ENCODE results near the gene TET3.

The TET3 gene

GRCh38 chr2:73947412-73948018 is 37.2 kb upstream of the TET3 start:
- H4K8ac ChIP-seq (ENCODE audit: low read depth, low read length), result no peak overlapping the region
- no peak overlapping the region for H3K27ac ChIP-seq (ENCODE audit: low read depth, low read length)
- H3K4ac ChIP-seq (ENCODE audit: low read depth, low read length), result no peak overlapping the region
- H4K5ac ChIP-seq (ENCODE audit: low read length), result no peak overlapping the region
- H3K56ac ChIP-seq (ENCODE audit: low read length), result no peak overlapping the region
- peaks cover 14% of the 10 kb centered on the region for H3K79me1 ChIP-seq (ENCODE audit: low read length)
- peaks cover 9% of the 10 kb centered on the region for H3K36me3 ChIP-seq (ENCODE audit: control insufficient read depth, insufficient read depth, low read length)
- H2AK5ac ChIP-seq (ENCODE audit: low read length), result no peak overlapping the region
- H3K4me1 ChIP-seq (ENCODE audit: control insufficient read depth, low read depth, low read length), result no peaks in the 10 kb centered on the region
- H2BK15ac ChIP-seq (replicated peaks; ENCODE audit: low read depth), result no peak overlapping the region
- no peak overlapping the region for H3K23ac ChIP-seq (ENCODE audit: low read length)
- peaks cover 9% of the 10 kb centered on the region for H3K79me2 ChIP-seq (ENCODE audit: control insufficient read depth, insufficient read depth, low read length)
- H3K4me2 ChIP-seq (ENCODE audit: low read length), result no peak overlapping the region
- no peak overlapping the region for H3K18ac ChIP-seq (ENCODE audit: low read length)
- H3K9ac ChIP-seq (ENCODE audit: low read length), result no peak overlapping the region
- H2BK120ac ChIP-seq (ENCODE audit: low read depth, low read length), result no peak overlapping the region
- no CpG with 5 or more reads among the region's 5 CpGs for WGBS (ENCODE audit: extremely low coverage, insufficient coverage, low lambda C conversion rate)
- no peaks in the 10 kb centered on the region for H3K27me3 ChIP-seq (ENCODE audit: insufficient read depth, low read length, poor library complexity)
- DNase-seq, result no peak
- H2BK5ac ChIP-seq (ENCODE audit: low read length), result no peak overlapping the region
- H3K4me3 ChIP-seq (ENCODE audit: low read length), result no peak overlapping the region

- Histone ChIP-seq H3K79me2 (ENCODE audit: control insufficient read depth, insufficient read depth, low read length) (peaks cover 6% of the 10 kb centered on the region), H4K5ac (ENCODE audit: low read length) (no peak overlapping the region), H3K27me3 (ENCODE audit: insufficient read depth, low read length, poor library complexity) (no peaks in the 10 kb centered on the region), H3K56ac (ENCODE audit: low read length) (no peak overlapping the region), H3K36me3 (ENCODE audit: control insufficient read depth, insufficient read depth, low read length) (peaks cover 11% of the 10 kb centered on the region), H3K18ac (ENCODE audit: low read length) (no peak overlapping the region), H2AK5ac (ENCODE audit: low read length) (no peak overlapping the region), H2BK120ac (ENCODE audit: low read depth, low read length) (no peak overlapping the region), H2BK5ac (ENCODE audit: low read length) (no peak overlapping the region), H3K4me1 (ENCODE audit: control insufficient read depth, low read depth, low read length) (no peaks in the 10 kb centered on the region), H3K9ac (ENCODE audit: low read length) (no peak overlapping the region), H4K8ac (ENCODE audit: low read depth, low read length) (no peak overlapping the region), H3K23ac (ENCODE audit: low read length) (no peak overlapping the region), H3K4me3 (ENCODE audit: low read length) (no peak overlapping the region), H2BK15ac (replicated peaks; ENCODE audit: low read depth) (no peak overlapping the region), H3K79me1 (ENCODE audit: low read length) (peaks cover 13% of the 10 kb centered on the region), H3K27ac (ENCODE audit: low read depth, low read length) (no peak overlapping the region), H3K4me2 (ENCODE audit: low read length) (no peak overlapping the region), H3K4ac (ENCODE audit: low read depth, low read length) (no peak overlapping the region)
- no peak for DNase-seq
Measured at GRCh38 chr2:73949802-73950201, 34.9 kb upstream of the TET3 start.

- no peak overlapping the region for H2BK15ac ChIP-seq (replicated peaks; ENCODE audit: low read depth)
- no peak for DNase-seq
- no peak overlapping the region for H3K56ac ChIP-seq (ENCODE audit: low read length)
- H3K27ac ChIP-seq (ENCODE audit: low read depth, low read length), result no peak overlapping the region
- H2BK120ac ChIP-seq (ENCODE audit: low read depth, low read length), result no peak overlapping the region
- no CpG with 5 or more reads among the region's 12 CpGs for WGBS (ENCODE audit: extremely low coverage, insufficient coverage, low lambda C conversion rate)
- no peaks in the 10 kb centered on the region for H3K4me1 ChIP-seq (ENCODE audit: control insufficient read depth, low read depth, low read length)
- H3K27me3 ChIP-seq (ENCODE audit: insufficient read depth, low read length, poor library complexity), result no peaks in the 10 kb centered on the region
- H3K79me1 ChIP-seq (ENCODE audit: low read length), result peaks cover 10% of the 10 kb centered on the region
- no peak overlapping the region for H3K23ac ChIP-seq (ENCODE audit: low read length)
- H3K4me2 ChIP-seq (ENCODE audit: low read length), result no peak overlapping the region
- no peak overlapping the region for H4K8ac ChIP-seq (ENCODE audit: low read depth, low read length)
- H3K18ac ChIP-seq (ENCODE audit: low read length), result no peak overlapping the region
- no peak overlapping the region for H2BK5ac ChIP-seq (ENCODE audit: low read length)
- H3K4me3 ChIP-seq (ENCODE audit: low read length), result no peak overlapping the region
- no peak overlapping the region for H3K4ac ChIP-seq (ENCODE audit: low read depth, low read length)
- peaks cover 12% of the 10 kb centered on the region for H3K36me3 ChIP-seq (ENCODE audit: control insufficient read depth, insufficient read depth, low read length)
- no peak overlapping the region for H3K9ac ChIP-seq (ENCODE audit: low read length)
- no peaks in the 10 kb centered on the region for H3K79me2 ChIP-seq (ENCODE audit: control insufficient read depth, insufficient read depth, low read length)
- H4K5ac ChIP-seq (ENCODE audit: low read length), result no peak overlapping the region
- H2AK5ac ChIP-seq (ENCODE audit: low read length), result no peak overlapping the region
Measured at GRCh38 chr2:73952499-73953446, 31.9 kb upstream of the TET3 start.

- Histone ChIP-seq H2BK5ac (ENCODE audit: low read length) (no peak overlapping the region), H3K23ac (ENCODE audit: low read length) (no peak overlapping the region), H3K36me3 (ENCODE audit: control insufficient read depth, insufficient read depth, low read length) (peaks cover 7% of the 10 kb centered on the region), H2BK15ac (replicated peaks; ENCODE audit: low read depth) (no peak overlapping the region), H2BK120ac (ENCODE audit: low read depth, low read length) (no peak overlapping the region), H3K4me2 (ENCODE audit: low read length) (no peak overlapping the region), H2AK5ac (ENCODE audit: low read length) (no peak overlapping the region), H4K8ac (ENCODE audit: low read depth, low read length) (no peak overlapping the region), H3K9ac (ENCODE audit: low read length) (no peak overlapping the region), H3K79me2 (ENCODE audit: control insufficient read depth, insufficient read depth, low read length) (no peaks in the 10 kb centered on the region), H3K56ac (ENCODE audit: low read length) (no peak overlapping the region), H3K4ac (ENCODE audit: low read depth, low read length) (no peak overlapping the region), H3K27ac (ENCODE audit: low read depth, low read length) (no peak overlapping the region), H3K4me1 (ENCODE audit: control insufficient read depth, low read depth, low read length) (no peaks in the 10 kb centered on the region), H3K18ac (ENCODE audit: low read length) (no peak overlapping the region), H3K79me1 (ENCODE audit: low read length) (peaks cover 4% of the 10 kb centered on the region), H4K5ac (ENCODE audit: low read length) (no peak overlapping the region), H3K27me3 (ENCODE audit: insufficient read depth, low read length, poor library complexity) (no peaks in the 10 kb centered on the region), H3K4me3 (ENCODE audit: low read length) (no peak overlapping the region)
- WGBS (ENCODE audit: extremely low coverage, insufficient coverage, low lambda C conversion rate), result no CpG with 5 or more reads among the region's 5 CpGs
- DNase-seq, result peak; percentile 16
Measured at GRCh38 chr2:73956218-73956865, 28.4 kb upstream of the TET3 start.

GRCh38 chr2:73961274-73961673 is 23.4 kb upstream of the TET3 start:
- no peak overlapping the region for H2BK5ac ChIP-seq (ENCODE audit: low read length)
- H3K4ac ChIP-seq (ENCODE audit: low read depth, low read length), result no peak overlapping the region
- H3K27me3 ChIP-seq (ENCODE audit: insufficient read depth, low read length, poor library complexity), result no peaks in the 10 kb centered on the region
- H3K79me1 ChIP-seq (ENCODE audit: low read length), result no peaks in the 10 kb centered on the region
- no peak overlapping the region for H3K4me3 ChIP-seq (ENCODE audit: low read length)
- no peak overlapping the region for H3K9ac ChIP-seq (ENCODE audit: low read length)
- H4K8ac ChIP-seq (ENCODE audit: low read depth, low read length), result no peak overlapping the region
- no peak for DNase-seq
- H3K4me2 ChIP-seq (ENCODE audit: low read length), result no peak overlapping the region
- H2AK5ac ChIP-seq (ENCODE audit: low read length), result no peak overlapping the region
- no peak overlapping the region for H3K18ac ChIP-seq (ENCODE audit: low read length)
- no peak overlapping the region for H2BK120ac ChIP-seq (ENCODE audit: low read depth, low read length)
- H3K79me2 ChIP-seq (ENCODE audit: control insufficient read depth, insufficient read depth, low read length), result no peaks in the 10 kb centered on the region
- no peaks in the 10 kb centered on the region for H3K4me1 ChIP-seq (ENCODE audit: control insufficient read depth, low read depth, low read length)
- H3K36me3 ChIP-seq (ENCODE audit: control insufficient read depth, insufficient read depth, low read length), result peaks cover 3% of the 10 kb centered on the region
- H2BK15ac ChIP-seq (replicated peaks; ENCODE audit: low read depth), result no peak overlapping the region
- no peak overlapping the region for H3K23ac ChIP-seq (ENCODE audit: low read length)
- H3K27ac ChIP-seq (ENCODE audit: low read depth, low read length), result no peak overlapping the region
- H4K5ac ChIP-seq (ENCODE audit: low read length), result no peak overlapping the region
- WGBS (ENCODE audit: extremely low coverage, insufficient coverage, low lambda C conversion rate), result no CpG with 5 or more reads among the region's 4 CpGs
- no peak overlapping the region for H3K56ac ChIP-seq (ENCODE audit: low read length)
